ENCODE measurements around the gene ERVH48-1. TPM values are rescaled to one million over a fixed set of nuclear protein-coding genes. Genes with fewer than 3 reads are reported as not detected.
"Not testable (repeated sequence)": the region's sequence is repeated elsewhere in the genome, so short reads cannot be mapped to it uniquely, and the experiment has no call there.

The ERVH48-1 gene
- total and polyA plus RNA-seq, 10 donors: 0.05 TPM; not detected in 9

DNA sequence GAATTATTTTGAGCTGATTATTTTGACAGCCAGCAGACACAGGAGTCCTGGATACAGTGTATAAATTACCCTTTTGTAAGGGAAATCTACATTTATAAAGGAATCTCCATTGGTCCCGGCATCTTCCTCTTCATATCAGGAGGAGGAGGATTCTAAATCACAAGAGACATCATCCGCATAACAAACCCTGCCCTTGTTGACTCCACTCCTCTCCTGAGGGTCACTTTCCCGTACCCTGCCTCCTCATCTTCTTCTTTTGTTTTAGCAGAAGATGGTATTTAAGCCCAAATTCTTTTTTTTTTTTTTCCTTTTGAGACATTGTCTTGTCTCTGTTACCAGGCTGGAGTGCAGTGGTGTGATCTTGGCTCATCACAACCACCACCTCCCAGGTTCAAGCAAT, 34.3 kb upstream of the ERVH48-1 start:
- H3K4me1 ChIP-seq: no peaks in the 10 kb centered on the region
- no peak overlapping the region for H3K27ac ChIP-seq
- intact Hi-C loops (cut with DNase I; ENCODE audit: low total_unique reads): loop anchor here (10.0 kb wide), 1 partner anchor 415 kb away; no protein-coding TSS in a partner anchor
- no peaks in the 10 kb centered on the region for H3K9me3 ChIP-seq
- no peak for TF ChIP-seq POLR2AphosphoS5 (IDR thresholded peaks at IDR 0.05)
- H3K4me3 ChIP-seq: no peak overlapping the region
- 84 to 97% (median 91%) methylated on average over 3 of the region's 3 CpGs for WGBS, 5 donors
- H3K27me3 ChIP-seq (replicated peaks in 1 of 7): no peaks in the 10 kb centered on the region
- no peak for DNase-seq
- H3K36me3 ChIP-seq: no peaks in the 10 kb centered on the region

DNA sequence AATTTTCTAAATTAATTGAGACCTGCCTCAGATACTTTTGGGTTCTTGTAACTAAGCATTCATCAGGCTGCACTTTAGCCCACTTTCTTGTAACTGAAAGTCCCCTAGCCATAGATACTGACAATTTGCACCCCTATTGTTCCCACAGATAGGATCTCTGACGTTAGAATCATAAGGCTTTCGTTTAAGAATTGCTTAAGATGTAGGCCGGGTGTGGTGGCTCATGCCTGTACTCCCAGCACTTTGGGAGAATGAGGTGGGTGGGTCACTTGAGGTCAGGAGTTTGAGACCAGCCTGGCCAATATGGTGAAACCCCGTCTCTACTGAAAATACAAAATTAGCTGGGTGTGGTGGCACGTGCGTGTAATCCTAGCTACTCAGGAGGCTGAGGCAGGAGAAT, 32.7 kb upstream of the ERVH48-1 start:
- H3K27me3 ChIP-seq (replicated peaks in 1 of 7); H3K4me1 ChIP-seq; H3K9me3 ChIP-seq; H3K27ac ChIP-seq; H3K4me3 ChIP-seq; H3K36me3 ChIP-seq; intact Hi-C loops (cut with DNase I; ENCODE audit: low total_unique reads): not testable (repeated sequence)
- 75 to 89% (median 85%) methylated on average over 6 of the region's 6 CpGs for WGBS, 5 donors
- DNase-seq: peak; percentile 1

DNA sequence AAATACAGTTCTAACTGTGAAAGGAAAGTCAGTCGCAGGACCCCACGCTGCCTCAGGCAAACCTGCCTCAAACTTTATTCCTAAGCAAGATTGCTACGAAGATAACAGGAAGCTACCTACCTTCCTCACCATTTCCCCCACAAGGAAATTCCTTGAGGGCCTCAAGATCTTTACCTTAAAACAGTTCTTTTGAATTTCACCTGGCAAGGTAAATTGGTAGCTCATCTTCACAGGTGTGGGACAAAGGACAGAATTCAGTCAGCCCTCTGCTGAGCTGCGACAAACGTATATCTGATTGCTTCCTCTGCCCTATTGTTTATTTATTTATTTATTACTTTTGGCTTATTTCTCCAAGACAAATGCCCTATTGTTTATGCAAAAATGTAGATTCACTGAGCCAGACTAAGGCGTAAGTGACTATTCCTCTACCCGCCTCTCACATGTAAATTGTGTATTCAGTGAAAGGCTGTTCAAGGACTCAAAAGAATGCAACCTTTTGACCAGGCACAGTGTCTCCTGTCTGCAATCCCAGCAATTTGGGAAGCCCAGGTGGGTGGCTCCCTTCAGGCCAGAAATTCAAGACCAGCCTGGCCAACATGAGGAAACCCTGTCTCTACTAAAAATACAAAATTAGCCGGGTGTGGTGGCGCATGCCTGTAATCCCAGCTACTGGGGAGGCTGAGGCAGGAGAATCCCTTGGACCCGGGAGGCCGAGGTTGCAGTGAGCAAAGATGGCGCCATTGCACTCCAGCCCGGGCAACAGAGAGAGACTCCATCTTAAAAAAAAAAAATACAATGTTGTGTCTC, 31.6 kb upstream of the ERVH48-1 start:
- no peak for TF ChIP-seq POLR2A (IDR thresholded peaks at IDR 0.05)
- TF ChIP-seq, protein P1, sequence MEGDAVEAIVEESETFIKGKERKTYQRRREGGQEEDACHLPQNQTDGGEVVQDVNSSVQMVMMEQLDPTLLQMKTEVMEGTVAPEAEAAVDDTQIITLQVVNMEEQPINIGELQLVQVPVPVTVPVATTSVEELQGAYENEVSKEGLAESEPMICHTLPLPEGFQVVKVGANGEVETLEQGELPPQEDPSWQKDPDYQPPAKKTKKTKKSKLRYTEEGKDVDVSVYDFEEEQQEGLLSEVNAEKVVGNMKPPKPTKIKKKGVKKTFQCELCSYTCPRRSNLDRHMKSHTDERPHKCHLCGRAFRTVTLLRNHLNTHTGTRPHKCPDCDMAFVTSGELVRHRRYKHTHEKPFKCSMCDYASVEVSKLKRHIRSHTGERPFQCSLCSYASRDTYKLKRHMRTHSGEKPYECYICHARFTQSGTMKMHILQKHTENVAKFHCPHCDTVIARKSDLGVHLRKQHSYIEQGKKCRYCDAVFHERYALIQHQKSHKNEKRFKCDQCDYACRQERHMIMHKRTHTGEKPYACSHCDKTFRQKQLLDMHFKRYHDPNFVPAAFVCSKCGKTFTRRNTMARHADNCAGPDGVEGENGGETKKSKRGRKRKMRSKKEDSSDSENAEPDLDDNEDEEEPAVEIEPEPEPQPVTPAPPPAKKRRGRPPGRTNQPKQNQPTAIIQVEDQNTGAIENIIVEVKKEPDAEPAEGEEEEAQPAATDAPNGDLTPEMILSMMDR (IDR thresholded peaks at IDR 0.05 in 8 of 11, conservative IDR thresholded peaks at IDR 0.05 in 3 of 11): no peak
- TF ChIP-seq POLR2AphosphoS5 (IDR thresholded peaks at IDR 0.05): no peak
- peak; percentile 41 for DNase-seq

DNA sequence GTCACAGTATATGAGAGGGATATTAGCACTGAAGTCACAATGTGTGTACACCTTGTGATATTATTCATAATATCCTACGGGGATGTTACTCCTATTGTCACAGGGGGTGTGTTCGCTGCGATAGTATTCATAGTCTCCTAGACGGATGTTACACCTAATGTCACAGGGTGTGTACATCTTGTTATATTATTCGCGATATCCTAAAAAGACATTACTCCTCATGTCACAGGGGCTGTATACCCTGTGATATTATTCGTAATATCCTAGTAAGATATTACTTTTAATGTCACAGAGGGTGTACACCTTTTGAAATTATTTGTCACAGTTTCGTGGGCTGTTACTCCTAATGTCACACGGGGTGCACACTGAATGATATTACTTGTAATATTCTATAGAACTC, 25.8 kb upstream of the ERVH48-1 start:
- H3K27ac ChIP-seq; H3K9me3 ChIP-seq; H3K27me3 ChIP-seq (replicated peaks in 1 of 7); DNase-seq; H3K4me3 ChIP-seq; H3K4me1 ChIP-seq; H3K36me3 ChIP-seq; intact Hi-C loops (cut with DNase I; ENCODE audit: low total_unique reads): not testable (repeated sequence)
- WGBS, 5 donors: 91 to 96% (median 93%) methylated on average over 9 of the region's 9 CpGs

More for the DNA sequence above, 31.6 kb upstream of the ERVH48-1 start:
- no peak overlapping the region for H3K4me3 ChIP-seq
- 82 to 92% (median 88%) methylated on average over 13 of the region's 13 CpGs for WGBS, 5 donors
- no peaks in the 10 kb centered on the region for H3K4me1 ChIP-seq
- intact Hi-C loops (cut with DNase I; ENCODE audit: low total_unique reads): no loop called here
- no peaks in the 10 kb centered on the region for H3K36me3 ChIP-seq
- H3K27me3 ChIP-seq (replicated peaks in 1 of 7): no peaks in the 10 kb centered on the region
- H3K27ac ChIP-seq: no peak overlapping the region
- H3K9me3 ChIP-seq: no peaks in the 10 kb centered on the region

DNA sequence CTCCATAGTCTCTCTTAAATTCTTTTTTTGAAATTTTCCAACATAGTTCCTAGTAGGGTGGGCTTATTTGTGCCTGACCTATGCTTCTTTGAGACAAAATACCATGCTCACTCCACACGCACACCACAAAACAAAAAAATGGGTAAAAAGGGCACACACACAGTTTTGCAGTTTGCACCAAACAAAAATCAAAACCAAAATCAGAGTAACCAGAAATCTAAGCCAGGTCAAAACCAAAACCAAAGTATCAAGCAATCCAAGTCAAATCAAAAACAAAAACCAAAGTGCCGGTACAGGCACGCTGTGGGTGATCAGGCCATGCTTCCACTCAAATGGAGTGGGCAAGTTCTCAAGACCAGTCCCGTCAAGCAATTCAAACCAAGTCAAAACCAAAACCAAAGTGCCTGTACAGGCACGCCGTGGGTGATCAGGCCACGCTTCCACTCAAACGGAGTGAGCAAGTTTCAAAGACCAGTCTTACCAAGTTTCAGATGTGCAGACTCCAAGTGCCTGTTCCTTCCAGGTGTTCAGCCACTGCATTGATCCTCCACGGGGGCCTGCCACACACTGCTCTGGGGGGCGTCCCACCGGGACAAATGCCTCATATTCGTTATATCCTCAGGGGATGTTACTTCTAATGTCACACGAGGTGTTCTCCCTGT, 23.8 kb upstream of the ERVH48-1 start:
- H3K36me3 ChIP-seq; H3K27ac ChIP-seq; H3K27me3 ChIP-seq (replicated peaks in 1 of 7); H3K4me3 ChIP-seq; H3K4me1 ChIP-seq; H3K9me3 ChIP-seq; intact Hi-C loops (cut with DNase I; ENCODE audit: low total_unique reads); DNase-seq: not testable (repeated sequence)
- WGBS, 5 donors: 81 to 89% (median 86%) methylated on average over 13 of the region's 13 CpGs

DNA sequence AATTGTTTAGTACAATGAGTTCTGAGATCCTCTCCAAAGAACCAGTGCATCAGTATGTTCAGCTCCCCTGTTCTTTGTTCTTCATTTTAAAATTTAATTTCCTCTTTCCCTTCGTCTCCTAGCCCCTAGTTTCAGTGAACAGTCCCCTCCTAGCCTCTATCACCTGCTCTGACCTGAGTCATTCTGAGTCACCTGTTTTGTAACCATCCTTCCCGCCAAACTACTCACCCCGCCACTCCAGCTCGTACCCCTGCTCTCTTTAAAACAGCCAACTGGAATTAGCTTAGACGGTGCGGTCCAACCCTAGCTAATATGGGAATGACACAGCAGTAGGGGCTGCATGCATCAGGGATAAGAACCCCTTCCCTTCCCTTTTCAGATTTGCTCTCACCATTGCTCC, 16.8 kb upstream of the ERVH48-1 start:
- Histone ChIP-seq H3K4me3 (no peak overlapping the region), H3K27ac (no peak overlapping the region), H3K4me1 (peaks cover 0 to 8% (median 0%) of the 10 kb centered on the region in 6 donors), H3K9me3 (no peaks in the 10 kb centered on the region), H3K27me3 (replicated peaks in 1 of 7) (no peaks in the 10 kb centered on the region), H3K36me3 (no peaks in the 10 kb centered on the region)
- 61 to 73% (median 66%) methylated on average over 6 of the region's 6 CpGs for WGBS, 5 donors
- DNase-seq: peak; percentile 6
- intact Hi-C loops (cut with DNase I; ENCODE audit: low total_unique reads): no loop called here
- TF ChIP-seq POLR2AphosphoS5 (IDR thresholded peaks at IDR 0.05): no peak
- no peak for TF ChIP-seq POLR2A (IDR thresholded peaks at IDR 0.05)
- TF ChIP-seq, protein P1 (IDR thresholded peaks at IDR 0.05 in 8 of 11, conservative IDR thresholded peaks at IDR 0.05 in 3 of 11): no peak

All from spleen (tissue), 11 donors.